ENCODE measurements around the gene APBB2. TPM values are rescaled to one million over a fixed set of nuclear protein-coding genes. Genes with fewer than 3 reads are reported as not detected.

APBB2 gene
- total RNA-seq, 2 donors from 2014 or later, result 17.4 to 56.6 TPM

DNA sequence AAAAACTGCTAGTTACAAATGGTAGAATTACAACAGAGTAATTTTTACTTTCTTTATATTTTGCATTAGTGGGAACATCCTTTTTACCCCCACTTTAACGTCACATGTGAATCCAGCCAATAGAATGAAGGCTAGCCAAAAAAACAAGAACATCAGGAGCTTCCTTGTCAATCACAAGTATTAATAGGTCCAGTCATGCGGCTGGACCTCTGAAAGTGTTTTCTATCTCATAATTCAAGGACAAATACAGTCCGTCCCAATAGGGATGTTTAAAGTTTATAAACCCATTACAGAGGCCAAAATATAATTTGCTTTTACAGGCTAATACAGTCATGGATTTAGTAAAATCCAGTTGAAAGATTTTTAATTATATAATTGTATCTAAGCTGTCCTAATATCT is 110.7 kb downstream of the APBB2 start:
- no peaks in the 10 kb centered on the region for H3K36me3 ChIP-seq
- no peaks in the 10 kb centered on the region for H3K9me3 ChIP-seq
- H3K27ac ChIP-seq, result no peak overlapping the region
- WGBS, result 49% methylated on average over 3 of the region's 3 CpGs
- intact Hi-C loops (cut with DNase I), result no loop called here
- no peak for DNase-seq (ENCODE audit: low spot score)
- TF ChIP-seq POLR2A (IDR thresholded peaks at IDR 0.05) (no peak), POLR2AphosphoS5 (IDR thresholded peaks at IDR 0.05) (no peak), CTCF (IDR thresholded peaks at IDR 0.05) (no peak)
- H3K4me3 ChIP-seq, result no peak overlapping the region
- H3K27me3 ChIP-seq (replicated peaks; ENCODE audit: insufficient read depth), result no peaks in the 10 kb centered on the region
- no peaks in the 10 kb centered on the region for H3K4me1 ChIP-seq (replicated peaks)

- 60% methylated on average over 9 of the region's 9 CpGs for WGBS
- H3K9me3 ChIP-seq, result no peaks in the 10 kb centered on the region
- H3K36me3 ChIP-seq, result no peaks in the 10 kb centered on the region
- H3K4me1 ChIP-seq (replicated peaks), result no peaks in the 10 kb centered on the region
- no peak overlapping the region for H3K27ac ChIP-seq
- DNase-seq (ENCODE audit: low spot score), result no peak
- intact Hi-C loops (cut with DNase I), result no loop called here
- TF ChIP-seq CTCF (IDR thresholded peaks at IDR 0.05), result no peak
- no peak for TF ChIP-seq POLR2A (IDR thresholded peaks at IDR 0.05)
- no peak for TF ChIP-seq POLR2AphosphoS5 (IDR thresholded peaks at IDR 0.05)
- H3K4me3 ChIP-seq, result no peak overlapping the region
- no peaks in the 10 kb centered on the region for H3K27me3 ChIP-seq (replicated peaks; ENCODE audit: insufficient read depth)
Measured at GRCh38 chr4:41102414-41103092, 111.8 kb downstream of the APBB2 start.

GRCh38 chr4:41098093-41099048 is 116.0 kb downstream of the APBB2 start:
- intact Hi-C loops (cut with DNase I), result no loop called here
- Histone ChIP-seq H3K9me3 (no peaks in the 10 kb centered on the region), H3K4me3 (no peak overlapping the region), H3K27me3 (replicated peaks; ENCODE audit: insufficient read depth) (no peaks in the 10 kb centered on the region), H3K36me3 (no peaks in the 10 kb centered on the region), H3K4me1 (replicated peaks) (no peaks in the 10 kb centered on the region), H3K27ac (no peak overlapping the region)
- TF ChIP-seq CTCF (IDR thresholded peaks at IDR 0.05) (no peak), POLR2A (IDR thresholded peaks at IDR 0.05) (no peak), POLR2AphosphoS5 (IDR thresholded peaks at IDR 0.05) (no peak)
- 56% methylated on average over 5 of the region's 5 CpGs for WGBS
- DNase-seq (ENCODE audit: low spot score), result no peak

DNA sequence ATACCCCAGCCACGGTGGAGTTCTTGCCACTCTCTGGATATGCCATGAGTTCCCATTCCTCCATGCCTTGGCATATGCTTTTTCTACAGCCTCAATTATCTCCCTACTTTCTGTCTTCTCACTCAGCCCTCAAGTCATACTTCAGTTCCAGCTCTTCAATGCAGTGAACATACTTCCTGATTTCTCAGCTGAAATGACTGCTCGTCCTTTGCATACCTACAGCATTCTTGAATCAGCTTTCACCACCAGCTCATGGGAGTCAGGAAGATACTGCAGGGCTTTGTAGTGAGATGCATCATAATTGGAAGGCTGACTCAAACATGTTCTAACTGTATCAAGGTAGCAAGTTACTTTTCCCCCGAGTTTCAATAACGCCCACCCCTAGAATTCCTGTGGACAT is 118.4 kb downstream of the APBB2 start:
- Histone ChIP-seq H3K4me3 (no peak overlapping the region), H3K4me1 (replicated peaks) (no peaks in the 10 kb centered on the region), H3K27me3 (replicated peaks; ENCODE audit: insufficient read depth) (no peaks in the 10 kb centered on the region), H3K36me3 (no peaks in the 10 kb centered on the region), H3K9me3 (no peaks in the 10 kb centered on the region), H3K27ac (no peak overlapping the region)
- 85% methylated on average over 4 of the region's 4 CpGs for WGBS
- TF ChIP-seq CTCF (IDR thresholded peaks at IDR 0.05) (no peak), POLR2A (IDR thresholded peaks at IDR 0.05) (no peak), POLR2AphosphoS5 (IDR thresholded peaks at IDR 0.05) (no peak)
- intact Hi-C loops (cut with DNase I), result no loop called here
- DNase-seq (ENCODE audit: low spot score), result no peak

Measured in prostate gland (tissue), 2 donors.